IPS DF 6.9 (cell line): Measurements from ENCODE around the gene ASAH2.
"Not testable (repeated sequence)": the region's sequence is repeated elsewhere in the genome, so short reads cannot be mapped to it uniquely, and the experiment has no call there.

ENCODE experiments used
- DNase-seq: peaks from one replicate; pipeline ENCODE4 v3.0.0-alpha.2; 2013; ENCODE audit warnings: low read depth, low spot score
- H3K27ac ChIP-seq: one replicate; pipeline ENCODE4 v1.5.1; 2013; ENCODE audit warnings: low read length, control low read depth
- H3K27me3 ChIP-seq: 2 replicates; pipeline ENCODE4 v1.6.1; 2013; ENCODE audit warnings: mild to moderate bottlenecking, low read length; ENCODE audit not compliant: control insufficient read depth, insufficient read depth
- H3K36me3 ChIP-seq: 2 replicates; pipeline ENCODE4 v1.6.1; 2013; ENCODE audit warnings: low read length; ENCODE audit not compliant: control insufficient read depth, insufficient read depth
- H3K4me1 ChIP-seq: 2 replicates; pipeline ENCODE4 v1.6.1; 2013; ENCODE audit warnings: low read length; ENCODE audit not compliant: control insufficient read depth, insufficient read depth
- H3K4me3 ChIP-seq: 2 replicates; pipeline ENCODE4 v1.5.1; 2013; ENCODE audit warnings: mild to moderate bottlenecking, low read length
- H3K9me3 ChIP-seq: 2 replicates; pipeline ENCODE4 v1.6.1; 2013; ENCODE audit warnings: low read length, inconsistent platforms; ENCODE audit not compliant: control insufficient read depth, insufficient read depth
- WGBS: extraction: QIAGEN DNeasy Blood & Tissue Kit; methylation state at CpG from one replicate; pipeline ENCODE4 v1.1.7; 2013; ENCODE audit warnings: mixed read lengths, missing lambda C conversion rate; ENCODE audit not compliant: insufficient read length, insufficient coverage; 5-methylcytosine and 5-hydroxymethylcytosine counted together

The ASAH2 gene

GRCh38 chr10:50250096-50250854 lies 1.0 kb downstream of the ASAH2 start:
- WGBS: no CpG with 5 or more reads among the region's 2 CpGs

GRCh38 chr10:50248598-50248997 lies 2.7 kb downstream of the ASAH2 start:
- DNase-seq: no peak
- Histone ChIP-seq H3K27ac (no peak overlapping the region), H3K4me3 (no peak overlapping the region), H3K4me1 (no peaks in the 10 kb centered on the region), H3K9me3 (no peaks in the 10 kb centered on the region), H3K36me3 (no peaks in the 10 kb centered on the region), H3K27me3 (no peaks in the 10 kb centered on the region)
- no CpG with 5 or more reads among the region's 5 CpGs for WGBS

More at GRCh38 chr10:50250096-50250854, 1.0 kb downstream of the ASAH2 start:
- Histone ChIP-seq H3K9me3 (no peaks in the 10 kb centered on the region), H3K4me3 (no peak overlapping the region), H3K27me3 (no peaks in the 10 kb centered on the region), H3K4me1 (no peaks in the 10 kb centered on the region), H3K27ac (no peak overlapping the region), H3K36me3 (no peaks in the 10 kb centered on the region)
- DNase-seq: no peak

DNA sequence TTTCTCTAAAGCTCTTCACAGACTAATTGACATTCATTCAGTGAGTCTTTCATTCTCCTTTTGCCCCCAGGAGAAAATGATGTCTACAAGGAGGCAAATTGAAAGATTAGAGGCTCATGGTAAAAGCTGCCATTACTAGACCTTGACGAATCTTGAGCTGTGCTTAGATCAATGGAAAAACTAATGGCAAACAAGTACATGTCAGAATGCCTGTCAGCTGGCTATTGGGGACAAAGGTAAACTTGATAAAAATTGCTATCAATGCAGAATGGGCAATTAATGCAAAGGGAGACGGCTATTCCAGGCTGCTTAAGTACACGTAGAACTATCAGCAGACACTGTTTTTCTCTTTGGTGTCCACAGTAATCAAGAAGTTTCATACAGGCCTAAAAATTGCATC lies 3.3 kb downstream of the ASAH2 start:
- DNase-seq: no peak
- Histone ChIP-seq H3K4me3 (no peak overlapping the region), H3K27me3 (no peaks in the 10 kb centered on the region), H3K36me3 (no peaks in the 10 kb centered on the region), H3K9me3 (no peaks in the 10 kb centered on the region), H3K4me1 (no peaks in the 10 kb centered on the region), H3K27ac (no peak overlapping the region)
- no CpG with 5 or more reads among the region's 3 CpGs for WGBS

GRCh38 chr10:50244201-50244600 lies 7.1 kb downstream of the ASAH2 start:
- H3K27ac ChIP-seq: no peak overlapping the region
- no peak for DNase-seq
- H3K9me3 ChIP-seq: no peaks in the 10 kb centered on the region
- H3K4me1 ChIP-seq: no peaks in the 10 kb centered on the region
- no peaks in the 10 kb centered on the region for H3K36me3 ChIP-seq
- no peak overlapping the region for H3K4me3 ChIP-seq
- H3K27me3 ChIP-seq: no peaks in the 10 kb centered on the region

DNA sequence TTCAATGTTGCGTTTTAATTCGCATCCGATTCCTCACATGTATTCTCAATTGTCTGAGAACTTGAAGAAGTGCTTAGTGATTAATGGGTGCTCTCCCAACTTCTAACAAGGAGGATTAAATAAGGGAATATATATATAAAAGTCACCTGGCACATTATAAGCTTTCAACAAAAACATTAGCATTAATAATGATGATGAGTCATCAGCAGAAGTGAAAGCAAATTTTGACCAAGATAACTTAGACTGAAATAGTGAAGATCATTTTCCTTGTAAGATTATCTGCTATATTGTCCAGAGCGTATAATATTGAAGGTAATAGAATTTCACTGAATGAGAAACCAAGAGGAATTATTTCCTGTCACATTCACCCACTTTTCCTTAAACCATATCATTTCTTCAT lies 8.5 kb downstream of the ASAH2 start:
- no peak overlapping the region for H3K4me3 ChIP-seq
- no peak for DNase-seq
- WGBS: 100% methylated on average over 3 of the region's 4 CpGs

DNA sequence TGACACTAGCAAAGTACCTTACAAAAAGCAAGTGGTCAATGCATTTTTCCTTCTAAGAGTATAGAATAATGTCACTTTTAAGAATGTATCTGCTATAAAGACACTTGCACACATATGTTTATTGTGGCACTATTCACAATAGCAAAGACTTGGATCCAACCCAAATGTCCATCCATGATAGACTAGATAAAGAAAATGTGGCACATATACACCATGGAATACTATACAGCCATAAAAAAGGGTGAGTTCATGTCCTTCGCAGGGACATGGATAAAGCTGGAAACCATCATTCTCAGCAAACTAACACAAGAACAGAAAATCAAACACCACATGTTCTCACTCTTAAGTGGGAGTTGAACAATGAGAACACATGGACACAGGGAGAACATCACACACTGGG lies 9.8 kb downstream of the ASAH2 start:
- not testable (repeated sequence) for H3K27ac ChIP-seq, H3K27me3 ChIP-seq, H3K36me3 ChIP-seq, DNase-seq, H3K4me3 ChIP-seq, H3K4me1 ChIP-seq, H3K9me3 ChIP-seq
- WGBS: no CpG with 5 or more reads among the region's 1 CpG

More for the DNA sequence above, 8.5 kb downstream of the ASAH2 start:
- Histone ChIP-seq H3K9me3 (no peaks in the 10 kb centered on the region), H3K27ac (no peak overlapping the region), H3K4me1 (no peaks in the 10 kb centered on the region), H3K27me3 (no peaks in the 10 kb centered on the region), H3K36me3 (no peaks in the 10 kb centered on the region)

DNA sequence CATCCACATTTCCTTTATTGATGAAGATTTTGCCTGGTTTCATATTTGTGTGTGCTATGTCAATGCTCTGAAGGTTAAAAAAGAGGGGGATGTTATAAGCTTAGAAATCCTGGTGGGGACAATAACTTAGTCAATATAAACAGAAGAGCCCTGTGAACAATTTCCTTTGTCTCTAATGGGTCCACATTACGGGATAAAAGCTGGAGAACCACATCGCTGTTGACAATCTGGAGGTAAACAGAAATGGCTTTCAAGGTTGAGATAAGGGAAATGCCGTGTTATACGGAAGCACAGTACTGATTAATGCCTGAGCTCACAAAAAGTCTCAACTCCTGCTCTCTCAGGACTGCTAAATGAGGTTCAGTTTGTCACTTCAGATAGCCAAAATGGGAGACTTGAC lies 16.8 kb downstream of the ASAH2 start:
- Histone ChIP-seq H3K27ac (no peak overlapping the region), H3K4me3 (no peak overlapping the region), H3K27me3 (no peaks in the 10 kb centered on the region), H3K9me3 (no peaks in the 10 kb centered on the region), H3K36me3 (no peaks in the 10 kb centered on the region), H3K4me1 (no peaks in the 10 kb centered on the region)
- DNase-seq: no peak
- WGBS: no CpG with 5 or more reads among the region's 4 CpGs

- no peak overlapping the region for H3K27ac ChIP-seq
- H3K36me3 ChIP-seq: no peaks in the 10 kb centered on the region
- no peaks in the 10 kb centered on the region for H3K9me3 ChIP-seq
- H3K27me3 ChIP-seq: no peaks in the 10 kb centered on the region
- no peak overlapping the region for H3K4me3 ChIP-seq
- H3K4me1 ChIP-seq: no peaks in the 10 kb centered on the region
- no peak for DNase-seq
These were observed 19.1 kb downstream of the ASAH2 start for GRCh38 chr10:50232261-50232639.

DNA sequence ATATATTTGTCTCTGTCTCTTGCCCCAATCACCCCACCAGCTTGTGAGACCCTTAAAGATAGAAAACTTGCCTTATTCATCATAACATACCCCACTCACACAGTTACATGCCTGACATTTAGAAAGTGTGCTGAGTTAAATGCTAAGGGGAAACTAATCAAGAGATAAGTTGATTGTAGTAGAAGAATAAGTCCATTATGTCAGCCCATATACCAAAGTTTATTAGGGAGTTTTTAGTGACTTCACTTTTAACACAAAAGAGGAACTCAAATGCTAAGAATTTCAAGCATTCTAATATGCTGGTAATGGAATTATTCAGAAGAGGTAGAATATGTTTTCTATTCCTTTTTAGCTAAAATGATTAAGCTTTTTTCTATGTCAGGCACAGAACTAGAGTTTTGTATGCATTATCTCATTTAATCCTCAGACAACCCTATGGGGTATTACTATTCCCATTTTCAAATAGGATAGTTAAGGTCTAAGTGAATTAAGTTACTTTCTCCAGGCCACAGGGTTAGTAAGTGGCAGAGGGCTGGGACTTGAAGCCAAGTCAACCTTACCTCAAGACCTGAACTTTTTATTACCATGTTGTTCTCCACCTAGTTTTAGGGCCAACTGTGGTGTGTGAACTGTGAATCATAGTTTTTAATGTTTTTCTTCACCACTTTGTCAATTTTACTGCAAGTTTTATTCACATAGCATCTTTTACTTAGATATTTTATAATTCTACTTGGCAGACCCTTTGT lies 19.6 kb downstream of the ASAH2 start:
- Histone ChIP-seq H3K4me3 (no peak overlapping the region), H3K9me3 (no peaks in the 10 kb centered on the region)

GRCh38 chr10:50229460-50229859 lies 21.9 kb downstream of the ASAH2 start:
- H3K36me3 ChIP-seq: no peaks in the 10 kb centered on the region
- H3K27ac ChIP-seq: no peak overlapping the region
- DNase-seq: no peak
- H3K27me3 ChIP-seq: no peaks in the 10 kb centered on the region
- H3K4me1 ChIP-seq: no peaks in the 10 kb centered on the region
- no peak overlapping the region for H3K4me3 ChIP-seq
- no CpG with 5 or more reads among the region's 1 CpG for WGBS
- no peaks in the 10 kb centered on the region for H3K9me3 ChIP-seq

More for the DNA sequence above, 19.6 kb downstream of the ASAH2 start:
- H3K4me1 ChIP-seq: no peaks in the 10 kb centered on the region
- no peaks in the 10 kb centered on the region for H3K27me3 ChIP-seq
- no peak overlapping the region for H3K27ac ChIP-seq
- no peak for DNase-seq
- no peaks in the 10 kb centered on the region for H3K36me3 ChIP-seq

DNA sequence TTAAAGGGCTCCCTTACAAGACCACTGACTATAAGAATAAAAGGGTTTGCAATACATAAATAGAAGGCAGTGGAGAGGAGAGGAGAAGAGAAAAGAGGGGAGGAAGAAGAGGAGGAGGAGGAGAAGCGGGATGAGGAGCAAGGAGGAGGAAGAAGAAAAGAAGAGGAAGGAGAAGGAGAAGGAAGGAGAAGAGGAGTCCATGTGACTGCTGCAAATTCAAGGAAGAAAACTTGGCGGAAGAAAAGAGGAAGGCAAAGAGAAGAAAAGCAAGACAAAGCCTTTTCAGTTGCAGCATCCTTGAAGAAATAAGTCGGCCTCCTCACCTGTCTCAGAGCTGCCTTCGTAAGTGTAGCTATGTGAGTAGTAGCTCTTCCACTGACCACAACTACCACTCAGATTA lies 22.6 kb downstream of the ASAH2 start:
- Histone ChIP-seq H3K9me3 (no peaks in the 10 kb centered on the region), H3K4me1 (no peaks in the 10 kb centered on the region), H3K27me3 (no peaks in the 10 kb centered on the region), H3K4me3 (no peak overlapping the region), H3K27ac (no peak overlapping the region), H3K36me3 (no peaks in the 10 kb centered on the region)
- DNase-seq: no peak
- no CpG with 5 or more reads among the region's 4 CpGs for WGBS
